NK-92 (cell line): ENCODE data around the gene HLCS.

ENCODE experiments used
- DNase-seq: peaks from one replicate; lab custom pipeline; 2025; ENCODE audit not compliant: unreplicated experiment; lab: John Stamatoyannopoulos, UW

Gene HLCS

GRCh38 chr21:36985751-36986594 is 19.5 kb upstream of the HLCS start:
- DNase-seq: no peak

- DNase-seq: no peak
Observed at GRCh38 chr21:36981977-36982700, 15.7 kb upstream of the HLCS start.

GRCh38 chr21:36981049-36981391 is 14.6 kb upstream of the HLCS start:
- no peak for DNase-seq

- no peak for DNase-seq
Observed at GRCh38 chr21:36980280-36981048, 14.0 kb upstream of the HLCS start.

- no peak for DNase-seq
Observed at GRCh38 chr21:36976882-36977651, 10.6 kb upstream of the HLCS start.

GRCh38 chr21:36976228-36976861 is 9.9 kb upstream of the HLCS start:
- no peak for DNase-seq

GRCh38 chr21:36974851-36975192 is 8.4 kb upstream of the HLCS start:
- no peak for DNase-seq

- no peak for DNase-seq
Observed at GRCh38 chr21:36973986-36974850, 7.7 kb upstream of the HLCS start.

GRCh38 chr21:36968976-36969375 is 2.5 kb upstream of the HLCS start:
- no peak for DNase-seq

GRCh38 chr21:36968414-36968813 is 1.9 kb upstream of the HLCS start:
- DNase-seq: no peak

- DNase-seq: no peak
Observed at GRCh38 chr21:36966821-36967768, 626 bp upstream of the HLCS start.

- DNase-seq: no peak
Observed at GRCh38 chr21:36965720-36966065, 776 bp downstream of the HLCS start.

GRCh38 chr21:36964827-36965719 is 1.4 kb downstream of the HLCS start:
- no peak for DNase-seq

- DNase-seq: no peak
Observed at GRCh38 chr21:36964398-36964797, 2.1 kb downstream of the HLCS start.

GRCh38 chr21:36962098-36962780 is 4.2 kb downstream of the HLCS start:
- DNase-seq: no peak

- DNase-seq: no peak
Observed at GRCh38 chr21:36960676-36961284, 5.7 kb downstream of the HLCS start.
